Measurements from ENCODE around the gene TP53RK.

The TP53RK gene

DNA sequence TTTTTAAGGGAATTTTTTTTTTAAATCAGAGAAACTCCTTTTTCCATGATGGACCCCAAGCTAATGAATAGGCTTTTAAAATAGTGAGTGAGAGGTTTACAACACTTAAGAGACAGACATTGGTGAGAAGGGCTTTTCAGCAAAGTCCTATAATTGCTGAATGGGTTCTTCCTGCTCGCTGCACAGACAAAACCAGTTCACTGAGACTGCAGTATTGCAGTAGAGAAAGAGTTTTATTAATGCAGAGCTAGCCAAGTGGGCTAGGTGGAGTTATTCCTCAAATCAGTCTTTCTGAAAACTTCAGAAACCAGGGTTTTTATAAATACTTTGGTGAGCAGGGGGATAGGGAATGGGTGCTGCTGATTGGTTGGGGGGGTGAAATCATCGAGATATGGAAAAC, 17.0 kb upstream of the TP53RK start:
- DNase-seq (ENCODE audit: low read depth): no peak

DNA sequence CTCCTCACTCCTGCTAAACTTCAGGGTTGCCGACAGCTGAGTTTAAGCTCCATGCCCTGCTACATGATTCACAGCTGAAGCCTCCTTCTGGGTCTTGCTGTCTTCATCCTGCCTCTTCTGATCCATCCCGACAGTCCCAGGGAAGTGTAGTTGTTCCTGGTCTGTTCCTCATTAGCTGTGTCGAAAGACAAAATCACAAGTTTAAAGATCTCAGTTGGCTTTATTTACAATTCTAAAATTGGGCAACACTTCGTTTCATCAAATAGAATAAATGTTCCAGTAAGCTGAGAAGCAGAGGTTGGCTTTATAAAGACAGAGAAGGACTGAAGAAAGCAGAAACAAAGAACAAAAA, 16.1 kb upstream of the TP53RK start:
- DNase-seq (ENCODE audit: low read depth): no peak

DNA sequence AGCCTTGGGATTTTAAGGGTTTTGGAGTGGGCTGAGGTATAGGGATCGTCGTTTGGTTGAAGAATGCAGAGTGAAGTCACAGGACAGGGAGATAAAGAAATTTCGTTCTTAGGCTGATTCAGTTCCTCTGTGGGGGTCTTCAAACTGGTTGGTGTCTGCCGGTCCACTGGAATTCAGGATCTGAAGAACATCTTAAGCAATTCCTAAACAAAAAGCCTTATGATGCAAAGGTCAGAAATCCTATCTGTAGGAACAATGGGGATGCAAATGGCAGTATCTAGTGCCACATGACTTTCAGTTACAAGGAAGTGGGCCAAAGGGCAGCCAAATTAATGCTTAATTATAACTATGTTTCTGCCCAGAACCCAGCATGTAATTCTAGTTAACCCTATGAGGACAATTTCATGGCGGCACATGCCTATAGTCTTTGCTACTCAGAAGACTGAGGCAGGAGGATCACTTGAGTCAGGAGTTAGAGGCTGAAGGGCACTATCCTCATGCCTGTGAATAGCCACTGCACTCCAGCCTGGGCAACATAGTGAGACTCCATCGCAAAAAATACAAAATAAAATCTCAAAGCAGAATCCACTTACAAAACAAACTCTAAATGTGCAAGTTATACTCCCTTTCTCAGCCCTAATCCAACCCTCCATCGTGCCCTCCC, 15.6 kb upstream of the TP53RK start:
- DNase-seq (ENCODE audit: low read depth): no peak

DNA sequence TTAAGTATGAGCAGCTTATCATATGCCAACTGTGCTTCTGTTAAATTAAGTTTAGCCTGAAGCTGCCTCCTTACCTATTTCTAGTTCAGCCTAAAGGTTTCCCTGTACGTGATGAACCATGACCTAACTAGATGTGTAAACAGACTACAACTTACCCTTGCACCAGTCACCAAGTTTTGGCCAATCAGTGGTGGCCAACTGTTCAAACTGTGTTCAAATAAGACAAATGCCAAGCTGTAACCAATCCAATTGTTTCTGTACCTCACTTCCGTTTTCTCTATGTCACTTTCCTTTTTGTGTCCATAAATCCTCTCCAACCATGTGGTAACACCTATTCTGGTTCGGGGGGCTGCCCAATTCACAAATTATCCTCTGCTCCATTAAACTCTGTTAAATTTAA, 14.2 kb upstream of the TP53RK start:
- no peak for DNase-seq (ENCODE audit: low read depth)

DNA sequence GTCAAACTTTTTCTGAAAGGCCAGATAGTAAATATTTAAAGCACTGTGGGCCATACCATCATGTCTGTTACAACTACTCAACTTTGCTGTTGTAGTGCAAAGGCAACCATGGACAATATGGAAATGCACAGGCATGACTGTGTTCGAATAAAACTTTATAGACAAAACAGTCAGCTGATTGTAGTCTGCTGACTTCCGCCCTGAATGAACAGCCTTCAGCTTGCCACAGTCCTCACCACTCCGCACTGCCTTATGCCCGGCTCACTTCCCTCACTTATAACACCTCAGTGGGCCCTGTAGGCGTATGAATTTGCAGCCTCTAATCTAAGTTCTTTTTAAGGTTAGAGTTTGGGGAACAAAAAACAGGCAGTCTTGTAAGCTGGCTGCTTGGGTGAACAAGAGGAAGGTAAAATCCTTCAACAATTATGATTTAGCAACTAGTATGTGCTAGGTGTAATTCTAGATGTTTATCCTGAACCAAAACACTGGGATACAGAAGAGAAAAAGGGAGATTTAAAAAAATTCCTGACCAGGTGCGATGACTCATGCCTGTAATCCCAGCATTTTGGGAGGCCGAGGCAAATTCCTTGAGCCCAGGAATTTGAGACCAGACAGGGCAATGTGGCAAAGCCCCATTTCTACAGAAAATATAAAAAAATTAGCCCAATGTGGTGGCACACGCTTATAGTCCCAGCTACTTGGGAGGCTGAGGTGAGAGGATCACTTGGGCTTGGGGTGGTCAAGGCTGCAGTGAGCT, 13.4 kb upstream of the TP53RK start:
- DNase-seq (ENCODE audit: low read depth): no peak

DNA sequence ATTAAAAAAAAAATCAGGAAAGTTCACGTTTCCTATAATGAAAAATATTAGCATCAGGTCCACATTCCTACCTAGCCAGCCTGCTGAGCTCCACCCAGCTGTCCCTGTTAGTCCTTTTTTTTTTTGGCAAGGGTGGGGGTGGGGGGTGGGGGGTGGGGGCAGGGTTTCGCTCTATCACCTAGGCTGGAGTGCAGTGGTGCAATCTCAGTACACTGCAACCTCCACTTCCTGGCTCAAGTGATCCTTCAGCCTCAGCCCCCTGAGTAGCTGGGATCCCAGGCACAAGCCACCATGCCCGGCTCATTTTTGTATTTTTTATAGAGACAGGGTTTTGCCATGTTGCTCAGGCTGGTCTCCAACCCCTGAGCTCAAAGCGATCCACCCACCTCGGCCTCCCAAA, 12.7 kb upstream of the TP53RK start:
- no peak for DNase-seq (ENCODE audit: low read depth)

DNA sequence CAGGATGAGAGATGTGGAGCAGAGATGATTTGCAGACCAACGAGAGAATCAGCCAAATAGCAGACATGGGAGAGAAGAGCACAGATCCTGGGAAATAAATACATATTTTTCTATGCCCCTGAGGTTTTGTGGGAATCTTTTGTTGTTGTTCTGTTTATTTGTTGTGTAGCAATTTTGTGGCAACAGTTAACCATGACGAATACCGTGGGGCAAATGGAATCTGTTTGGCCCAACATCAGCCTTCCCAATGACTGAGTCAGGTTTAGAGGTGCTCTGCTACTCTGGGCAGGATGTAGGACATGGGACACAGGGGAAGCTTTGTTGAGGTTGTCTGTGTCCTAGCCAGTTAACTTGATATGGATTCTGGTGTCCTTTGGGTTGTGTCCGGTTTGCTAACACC, 12.3 kb upstream of the TP53RK start:
- no peak for DNase-seq (ENCODE audit: low read depth)

DNA sequence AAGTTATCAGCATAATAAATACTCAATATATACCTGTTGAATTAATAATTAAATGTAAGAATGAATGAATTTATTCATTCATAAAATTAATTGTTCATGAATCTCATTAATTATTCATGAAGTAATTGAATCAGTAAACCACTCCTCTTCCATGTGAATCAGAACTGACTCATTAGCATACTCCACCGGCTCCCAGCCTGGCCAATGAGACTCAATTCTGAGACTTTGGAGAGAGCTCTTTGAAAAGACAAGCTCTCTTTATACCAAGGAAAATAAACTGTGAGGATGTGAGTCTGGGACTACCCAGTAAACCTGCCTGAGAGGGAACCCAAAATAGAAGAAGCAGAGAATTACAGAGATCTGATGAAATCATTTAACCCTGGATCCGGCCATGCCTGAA, 11.8 kb upstream of the TP53RK start:
- no peak for DNase-seq (ENCODE audit: low read depth)

DNA sequence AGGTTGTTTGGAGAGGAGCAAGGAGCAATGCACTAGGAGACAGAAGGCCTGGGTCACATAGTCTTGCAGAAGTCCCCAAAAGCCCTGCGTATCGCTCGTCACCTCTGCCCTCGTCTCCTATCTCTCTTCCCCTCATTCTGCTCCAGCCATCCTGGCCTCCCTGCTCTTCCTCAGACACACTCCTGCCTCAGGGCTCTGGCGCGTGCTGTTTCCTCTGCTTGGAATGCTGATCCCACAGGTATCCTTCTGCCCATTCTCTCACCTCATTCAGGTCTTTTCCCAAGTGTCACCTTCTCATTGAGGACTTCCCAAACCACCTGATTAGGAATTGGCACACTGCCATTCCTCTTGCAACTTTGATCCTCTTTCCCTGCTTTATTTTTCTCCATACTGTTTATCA, 11.2 kb upstream of the TP53RK start:
- no peak for DNase-seq (ENCODE audit: low read depth)

DNA sequence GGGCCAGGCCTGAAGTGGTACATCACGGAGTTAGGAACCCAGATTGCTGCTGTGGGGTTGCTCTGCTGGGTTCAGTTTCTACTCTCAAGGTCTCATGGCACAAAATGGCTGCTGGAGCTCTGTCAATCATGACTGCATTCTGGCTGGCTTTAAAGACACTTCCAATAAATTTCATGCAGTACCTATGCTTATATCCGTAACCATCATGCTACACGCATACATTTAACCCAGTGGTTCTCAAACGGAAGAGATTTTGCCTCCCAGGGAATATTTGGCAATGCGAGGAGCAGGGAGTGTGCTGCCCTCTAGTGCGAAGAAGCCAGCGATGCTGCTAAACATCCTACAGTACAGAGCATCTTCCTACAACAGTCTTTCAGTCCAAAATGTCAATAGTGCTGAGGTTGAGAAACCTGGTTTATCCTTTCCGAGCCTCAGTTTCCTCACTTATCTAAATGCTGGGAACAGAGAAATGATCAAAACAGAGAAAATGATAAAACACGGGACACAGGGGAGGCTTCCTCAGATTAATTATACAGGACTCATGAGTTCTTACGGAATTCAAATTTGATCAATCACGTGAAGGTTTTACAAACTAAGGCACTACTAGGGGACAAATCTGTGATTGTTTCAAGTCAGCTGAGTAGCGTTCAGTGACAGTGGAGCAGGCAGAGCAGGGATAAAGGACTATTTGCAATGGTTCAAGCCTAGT, 10.6 kb upstream of the TP53RK start:
- DNase-seq (ENCODE audit: low read depth): no peak

DNA sequence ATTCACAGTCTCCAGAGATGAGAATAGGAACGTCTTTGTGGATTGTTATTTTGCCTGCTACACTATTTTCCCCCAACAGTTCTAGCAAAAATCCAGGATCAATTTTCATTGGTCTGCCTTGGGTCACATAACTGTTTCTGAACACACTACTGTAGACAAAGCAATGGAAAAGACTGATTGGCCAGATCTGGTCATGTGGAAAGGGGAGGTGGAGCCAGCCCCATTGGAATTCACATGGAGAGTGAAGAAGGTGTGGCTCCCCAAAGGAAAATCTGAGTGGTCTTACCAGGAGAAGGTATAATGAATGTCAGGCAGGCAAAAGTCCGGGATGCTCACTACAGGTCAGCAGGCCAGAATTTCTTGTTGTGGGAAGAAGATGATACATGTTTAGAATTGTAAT, 9.5 kb upstream of the TP53RK start:
- DNase-seq (ENCODE audit: low read depth): no peak

DNA sequence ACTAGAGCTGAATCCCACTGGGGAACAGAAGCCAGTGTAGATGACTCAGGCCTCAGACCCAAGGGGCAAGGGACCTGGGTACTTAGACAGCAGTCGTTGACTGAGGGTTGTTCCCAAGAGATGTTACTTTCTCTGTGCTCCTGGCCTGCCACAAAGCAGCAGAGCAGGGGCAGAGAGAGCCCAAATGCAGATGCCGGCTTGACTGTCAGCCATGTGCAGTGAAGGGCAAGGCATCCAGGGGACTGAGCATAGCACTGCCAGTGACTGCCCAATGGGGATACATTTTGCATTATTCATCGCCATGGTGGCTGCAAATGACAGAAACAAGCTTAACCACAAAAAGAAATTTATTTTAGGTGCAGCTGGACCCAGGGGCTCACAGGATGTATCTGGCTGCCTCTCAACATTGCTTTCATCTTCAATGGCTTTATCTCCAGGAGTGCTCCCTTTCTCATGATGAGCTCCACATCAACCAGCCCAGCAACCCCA, 7.6 kb upstream of the TP53RK start:
- DNase-seq (ENCODE audit: low read depth): no peak

DNA sequence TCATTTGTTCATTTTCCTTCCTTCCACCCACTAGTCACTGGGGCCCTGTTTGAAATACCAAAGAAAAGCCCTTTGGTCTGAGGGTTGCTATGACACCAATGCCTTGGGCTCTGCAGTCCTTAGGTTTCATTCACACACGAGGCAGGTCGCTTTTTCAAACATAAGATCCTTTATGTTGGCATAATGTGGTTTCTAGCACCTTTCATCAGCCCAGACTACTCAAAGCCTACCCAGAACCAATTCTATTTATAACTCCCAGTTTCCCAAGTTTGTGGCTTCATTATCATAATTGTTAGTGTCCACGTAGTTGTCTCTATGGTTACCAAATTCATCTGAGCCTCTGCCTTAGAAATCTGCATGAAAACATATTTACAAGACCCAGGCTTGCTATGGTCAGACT, 6.6 kb upstream of the TP53RK start:
- no peak for DNase-seq (ENCODE audit: low read depth)

DNA sequence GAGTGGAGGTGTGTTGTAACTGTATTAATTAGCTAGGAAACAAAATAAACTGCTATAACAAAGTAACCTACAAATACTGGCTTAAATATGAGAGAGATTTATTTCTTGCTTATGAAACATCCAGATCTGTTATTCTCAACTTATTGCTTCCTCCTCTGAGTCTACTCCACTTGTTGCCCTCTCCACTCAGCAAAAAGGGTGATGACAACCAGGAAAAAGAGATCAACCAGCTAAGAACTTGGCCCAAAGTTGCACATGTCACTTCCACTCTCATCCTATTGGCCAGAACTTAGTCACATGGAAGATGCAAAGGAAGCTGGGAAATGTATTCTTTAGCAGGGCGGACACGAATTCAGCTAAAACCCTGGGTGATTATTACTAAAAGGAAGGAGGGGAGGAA, 5.2 kb upstream of the TP53RK start:
- no peak for DNase-seq (ENCODE audit: low read depth)

DNA sequence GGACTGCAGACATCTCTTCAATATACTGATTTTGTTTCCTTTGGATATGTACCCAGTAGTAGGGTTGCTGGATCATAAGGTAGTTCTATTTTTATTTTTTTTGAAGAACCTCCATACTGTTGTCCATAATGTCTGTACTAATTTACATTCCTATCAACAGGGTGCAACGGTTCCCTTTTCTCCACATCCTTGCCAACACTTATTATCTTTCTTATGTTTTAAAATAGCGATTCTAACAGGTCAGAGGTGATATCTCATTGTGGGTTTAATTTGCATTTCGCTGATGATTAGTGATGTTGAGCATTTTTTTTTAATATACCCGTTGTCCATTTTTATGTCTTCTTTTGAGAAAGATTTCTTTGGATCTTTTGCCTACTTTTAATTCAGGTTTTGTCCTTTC, 2.0 kb upstream of the TP53RK start:
- no peak for DNase-seq (ENCODE audit: low read depth)

DNA sequence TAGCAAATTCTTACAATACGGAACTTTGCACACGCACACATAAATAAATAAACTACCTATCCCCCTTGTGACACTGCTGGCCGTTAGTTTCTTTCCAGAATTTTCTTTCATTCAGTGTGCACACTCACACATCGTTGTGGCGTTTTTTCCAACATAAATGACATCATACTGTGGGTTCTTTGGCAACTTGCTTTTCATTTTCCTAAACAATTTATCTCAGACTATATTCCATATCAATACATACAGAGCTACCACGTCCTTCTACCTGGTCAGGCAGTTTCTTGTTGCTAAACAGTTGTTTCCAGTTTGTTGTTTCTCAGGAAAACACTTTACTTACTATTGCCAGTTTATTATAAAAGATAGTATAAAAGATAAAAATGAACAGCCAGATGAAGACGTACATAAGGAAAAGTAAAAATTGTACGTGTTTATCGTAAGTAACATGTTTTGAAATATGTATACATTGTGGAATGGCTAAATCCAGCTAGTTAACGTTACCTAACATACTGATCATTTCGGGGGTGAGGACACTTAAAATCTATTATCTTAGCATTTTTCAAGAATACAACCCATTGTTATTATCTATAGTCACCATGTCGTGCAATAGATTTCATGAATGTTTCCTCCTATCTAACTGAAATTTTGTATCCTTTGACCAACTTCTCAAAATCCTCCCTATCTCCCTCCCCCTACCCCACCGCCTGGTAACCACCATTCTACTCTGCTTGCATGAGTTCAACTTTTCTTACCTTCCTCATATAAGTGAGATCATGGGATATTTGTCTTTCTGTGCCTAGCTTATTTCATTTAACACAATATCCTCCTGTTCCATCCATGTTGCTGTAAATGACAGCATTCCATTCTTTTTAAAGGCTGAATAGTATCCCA, 1.2 kb upstream of the TP53RK start:
- DNase-seq (ENCODE audit: low read depth): no peak

DNA sequence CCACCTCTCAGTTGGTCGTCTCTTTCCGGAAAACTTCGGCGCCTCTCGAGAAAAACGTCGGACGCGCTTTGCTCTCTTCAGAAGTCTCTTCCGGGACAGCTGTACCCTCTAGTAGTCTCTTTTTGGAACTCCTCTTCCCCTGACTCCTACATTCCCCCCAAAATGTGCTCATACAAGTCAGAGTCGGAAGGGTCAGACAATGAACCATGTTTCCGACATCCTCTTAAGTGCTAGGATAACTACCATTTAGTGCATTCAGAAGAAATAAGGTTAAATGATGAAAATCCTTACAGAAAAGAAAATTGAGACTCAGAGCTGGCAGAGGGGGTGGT, 476 bp upstream of the TP53RK start:
- no peak for DNase-seq (ENCODE audit: low read depth)

DNA sequence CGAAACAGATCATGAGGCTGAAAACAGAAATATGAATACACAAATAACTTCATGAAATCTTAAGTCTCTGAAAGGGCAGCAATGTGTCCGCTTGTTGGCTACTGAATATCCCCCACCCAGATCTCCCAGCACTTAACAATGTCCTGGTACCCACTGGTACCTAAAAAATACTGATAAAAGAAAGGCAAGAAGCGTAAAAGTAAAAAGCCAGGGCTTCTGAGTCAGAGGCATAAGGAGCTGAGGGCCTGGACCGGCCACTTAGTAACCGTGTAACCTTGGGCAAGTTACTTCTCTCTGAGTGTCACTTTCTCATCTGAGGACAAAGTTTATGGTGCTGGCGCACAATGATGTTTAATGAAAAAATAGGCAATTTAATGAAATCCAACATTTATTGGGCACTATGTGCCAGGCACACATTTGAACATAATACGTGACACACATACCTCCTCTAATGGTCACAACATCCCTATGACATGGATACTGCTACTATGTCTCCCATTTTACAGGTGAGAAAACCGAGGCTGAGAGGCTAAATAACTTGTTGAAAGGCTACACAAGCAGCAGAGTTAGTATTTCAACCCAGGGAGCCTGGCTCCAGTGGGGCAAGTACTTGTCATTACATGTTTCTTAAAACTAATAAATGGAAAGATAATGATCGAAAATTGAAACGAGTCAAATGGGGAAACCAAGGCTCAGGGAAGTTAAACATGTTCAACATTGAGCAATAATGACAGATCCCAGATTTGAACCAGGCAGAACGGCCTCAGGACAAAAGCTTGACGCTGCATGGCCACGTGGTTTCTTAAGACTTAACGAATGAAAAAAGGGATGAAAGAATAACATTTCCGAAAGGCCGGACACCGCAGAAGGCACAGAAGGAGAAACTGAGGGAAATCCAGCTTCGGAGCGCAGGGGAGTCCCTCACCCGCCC, 828 bp downstream of the TP53RK start:
- no peak for DNase-seq (ENCODE audit: low read depth)

DNA sequence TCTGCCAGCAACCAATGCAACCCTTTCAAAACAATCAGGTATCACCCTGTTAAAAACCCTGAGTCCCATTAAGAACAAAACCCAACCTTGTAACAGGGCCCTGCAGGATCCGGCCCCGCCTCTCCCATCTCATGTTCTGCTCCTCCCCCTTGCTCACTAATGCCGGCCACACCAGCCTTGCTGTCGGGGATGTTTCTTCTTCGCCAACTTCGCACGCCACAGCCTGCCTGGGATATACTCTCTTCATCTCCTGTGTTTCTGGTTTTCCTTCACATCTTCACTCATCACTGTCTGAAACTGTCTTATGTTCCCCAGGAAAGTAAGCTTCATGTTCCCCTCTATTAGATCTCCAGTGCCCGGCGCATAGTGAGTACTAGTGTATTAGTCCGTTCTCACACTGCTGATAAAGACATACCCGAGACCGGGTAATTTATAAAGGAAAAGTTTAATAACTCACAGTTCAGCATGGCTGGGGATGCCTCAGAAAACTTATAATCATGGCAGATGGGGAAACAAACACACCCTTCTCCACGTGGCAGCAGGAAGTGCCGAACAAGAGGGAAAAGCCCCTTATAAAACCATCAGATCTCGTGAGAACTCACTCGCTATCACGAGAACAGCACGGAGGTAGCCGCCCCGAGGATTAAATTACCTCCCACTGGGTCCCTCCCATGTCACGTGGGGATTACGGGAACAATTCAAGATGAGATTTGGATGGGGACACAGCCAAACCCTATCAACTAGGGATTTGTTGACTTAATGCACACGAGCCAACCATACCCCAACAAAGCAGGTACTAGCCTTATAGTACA, 5.1 kb downstream of the TP53RK start:
- no peak for DNase-seq (ENCODE audit: low read depth)

DNA sequence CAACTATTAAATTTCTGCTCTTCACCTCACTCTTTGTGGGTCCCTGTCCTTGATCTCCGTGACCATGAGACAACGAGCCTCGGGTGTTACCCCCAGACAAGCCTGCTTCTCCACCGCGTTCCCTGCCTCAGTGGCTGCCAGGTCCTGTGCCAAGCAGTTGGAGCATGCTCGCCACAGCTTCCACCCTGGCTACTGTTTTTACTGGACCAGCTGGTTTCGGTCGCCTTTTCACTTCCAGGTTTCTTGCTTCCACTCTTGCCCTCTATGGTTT, 5.6 kb downstream of the TP53RK start:
- no peak for DNase-seq (ENCODE audit: low read depth)
